ENCODE data around the gene L3MBTL3. TPM values are rescaled to one million over a fixed set of nuclear protein-coding genes. Genes with fewer than 3 reads are reported as not detected.

Gene L3MBTL3
- total RNA-seq, 1 experiment from 2014 or later: 4.7 TPM

GRCh38 chr6:130120731-130121130, 102.3 kb downstream of the L3MBTL3 start:
- no peaks in the 10 kb centered on the region; a peak in 2 of 7 replicates for H3K36me3 Mint-ChIP-seq (ENCODE audit: insufficient read depth in 1 of 3, low read depth in 3 of 3)
- no peak overlapping the region for H3K27ac Mint-ChIP-seq
- Histone ChIP-seq H2AK5ac (ENCODE audit: insufficient read length, low read length) (no peak overlapping the region), H3K56ac (ENCODE audit: insufficient read length, low read depth, low read length) (no peak overlapping the region), H3K23ac (ENCODE audit: insufficient read length, low read depth, low read length) (no peak overlapping the region), H4K8ac (replicated peaks; ENCODE audit: insufficient read length, low read depth, low read length) (no peak overlapping the region), H2BK5ac (ENCODE audit: insufficient read length, low read length) (no peak overlapping the region), H3K27ac (ENCODE audit: insufficient read length, low read depth, low read length) (no peak overlapping the region), H3T11ph (ENCODE audit: low read length) (no peak overlapping the region), H4K20me1 (ENCODE audit: control insufficient read depth, insufficient read depth, insufficient read length) (no peaks in the 10 kb centered on the region), H4K91ac (ENCODE audit: insufficient read length, low read depth, low read length) (no peak overlapping the region), H3K79me1 (ENCODE audit: insufficient read depth, low read depth, low read length, poor library complexity, severe bottlenecking) (no peaks in the 10 kb centered on the region), H3K18ac (ENCODE audit: insufficient read length, low read depth, low read length) (no peak overlapping the region), H2BK12ac (ENCODE audit: insufficient read length, low read depth, low read length) (no peak overlapping the region), H2BK120ac (ENCODE audit: low read depth, low read length, poor library complexity, severe bottlenecking) (no peak overlapping the region), H3K4me1 (ENCODE audit: insufficient read depth, low read length) (no peaks in the 10 kb centered on the region), H3K4ac (ENCODE audit: low read depth, low read length) (no peak overlapping the region), H3K14ac (ENCODE audit: insufficient read depth, low read length) (no peak overlapping the region), H3K9ac (ENCODE audit: extremely low read depth, insufficient read length, low read length) (no peak overlapping the region), H2AFZ (ENCODE audit: low read length) (no peak overlapping the region), H2BK15ac (ENCODE audit: low read depth, low read length) (no peak overlapping the region), H4K5ac (ENCODE audit: insufficient read length, low read depth, low read length) (no peak overlapping the region), H3K79me2 (ENCODE audit: insufficient read depth, low read length) (no peaks in the 10 kb centered on the region), H2BK20ac (ENCODE audit: low read depth, low read length, poor library complexity, severe bottlenecking) (no peak overlapping the region), H3K4me2 (ENCODE audit: insufficient read depth, insufficient read length, low read length) (no peak overlapping the region), H3K27me3 (ENCODE audit: insufficient read depth, low read length) (no peaks in the 10 kb centered on the region), H3K23me2 (ENCODE audit: insufficient read length, low read depth, low read length, poor library complexity, severe bottlenecking) (no peaks in the 10 kb centered on the region), H3K9me3 (ENCODE audit: control insufficient read depth, low read depth, low read length) (no peaks in the 10 kb centered on the region)
- TF ChIP-seq, protein P1, sequence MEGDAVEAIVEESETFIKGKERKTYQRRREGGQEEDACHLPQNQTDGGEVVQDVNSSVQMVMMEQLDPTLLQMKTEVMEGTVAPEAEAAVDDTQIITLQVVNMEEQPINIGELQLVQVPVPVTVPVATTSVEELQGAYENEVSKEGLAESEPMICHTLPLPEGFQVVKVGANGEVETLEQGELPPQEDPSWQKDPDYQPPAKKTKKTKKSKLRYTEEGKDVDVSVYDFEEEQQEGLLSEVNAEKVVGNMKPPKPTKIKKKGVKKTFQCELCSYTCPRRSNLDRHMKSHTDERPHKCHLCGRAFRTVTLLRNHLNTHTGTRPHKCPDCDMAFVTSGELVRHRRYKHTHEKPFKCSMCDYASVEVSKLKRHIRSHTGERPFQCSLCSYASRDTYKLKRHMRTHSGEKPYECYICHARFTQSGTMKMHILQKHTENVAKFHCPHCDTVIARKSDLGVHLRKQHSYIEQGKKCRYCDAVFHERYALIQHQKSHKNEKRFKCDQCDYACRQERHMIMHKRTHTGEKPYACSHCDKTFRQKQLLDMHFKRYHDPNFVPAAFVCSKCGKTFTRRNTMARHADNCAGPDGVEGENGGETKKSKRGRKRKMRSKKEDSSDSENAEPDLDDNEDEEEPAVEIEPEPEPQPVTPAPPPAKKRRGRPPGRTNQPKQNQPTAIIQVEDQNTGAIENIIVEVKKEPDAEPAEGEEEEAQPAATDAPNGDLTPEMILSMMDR (conservative IDR thresholded peaks at IDR 0.05): no peak
- H3K27me3 Mint-ChIP-seq (ENCODE audit: low read depth): no peaks in the 10 kb centered on the region
- H3K9me3 Mint-ChIP-seq: no peaks in the 10 kb centered on the region
- H3K4me3 Mint-ChIP-seq: no peak overlapping the region
- no peak for DNase-seq
- no peaks in the 10 kb centered on the region for H3K4me1 Mint-ChIP-seq
